NCI-H2171 (cell line): ENCODE data around the gene FARP1.
A peak's percentile ranks its signal among the peaks of the same experiment; 100 is the strongest.

Source experiments
- DNase-seq: peaks from one replicate; lab custom pipeline; 2025; lab: John Stamatoyannopoulos, UW

Gene FARP1

DNA sequence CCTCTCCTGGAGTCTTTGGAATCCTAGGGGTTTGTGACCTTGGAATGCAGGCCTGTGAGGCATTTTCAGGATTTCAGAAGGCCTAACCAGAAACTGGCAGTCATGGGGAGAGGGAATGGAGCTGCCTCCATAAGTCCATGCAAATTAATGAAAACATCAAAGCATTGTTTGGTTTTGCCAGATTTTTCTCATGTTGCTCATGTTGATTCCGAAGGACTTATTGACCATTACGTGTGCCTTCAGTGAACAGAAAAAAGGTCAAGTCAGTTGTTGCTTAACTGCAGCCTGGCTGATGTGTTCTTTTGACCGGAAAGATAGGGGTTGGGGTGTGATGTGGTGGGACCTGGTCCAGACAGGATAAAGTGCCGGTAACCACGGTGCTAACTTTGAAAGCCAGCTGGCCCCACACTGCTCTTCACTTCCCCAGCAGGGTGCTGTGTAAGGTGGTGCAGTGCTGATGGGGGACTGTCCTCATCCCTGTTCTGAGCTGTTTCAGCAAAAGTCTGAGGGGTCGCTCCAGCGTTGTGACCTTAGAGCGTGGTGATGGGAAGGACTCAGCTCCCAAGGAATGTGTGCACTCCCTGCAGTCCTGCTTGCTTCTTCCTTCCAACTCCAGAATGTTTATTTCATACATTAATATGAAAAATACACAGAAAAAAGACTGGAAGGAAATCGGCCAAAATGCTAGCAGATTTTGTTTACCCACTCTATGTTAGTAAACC, 30.7 kb downstream of the FARP1 start:
- DNase-seq: no peak

GRCh38 chr13:98174307-98174706, 31.4 kb downstream of the FARP1 start:
- DNase-seq: no peak

DNA sequence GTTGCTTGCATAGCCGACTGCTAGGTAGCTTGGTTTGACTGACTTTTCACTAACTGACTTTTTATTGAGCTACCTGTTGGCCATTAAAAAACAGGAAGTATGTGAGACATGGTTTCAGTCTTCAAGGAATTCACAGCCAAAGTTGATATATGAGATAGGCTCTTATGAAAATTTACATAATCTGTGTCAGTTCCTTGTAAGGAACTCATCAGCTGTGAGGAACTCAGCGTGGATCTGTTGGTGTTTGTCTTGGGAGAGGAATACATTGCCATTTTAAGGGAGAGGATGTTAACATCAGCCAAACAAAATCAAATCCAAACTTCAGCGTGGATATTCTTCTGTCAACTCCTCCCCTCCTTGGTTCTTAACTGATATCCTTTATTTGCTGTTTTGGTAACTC, 32.1 kb downstream of the FARP1 start:
- no peak for DNase-seq

GRCh38 chr13:98175823-98176222, 32.9 kb downstream of the FARP1 start:
- no peak for DNase-seq

GRCh38 chr13:98176777-98177608, 34.1 kb downstream of the FARP1 start, which contains the start of gene RNF113B:
Gene RNF113B, minus strand, starts transcription at chr13:98177269. Its CDS starts 33 bp downstream, at chr13:98177236.
- DNase-seq: no peak

DNA sequence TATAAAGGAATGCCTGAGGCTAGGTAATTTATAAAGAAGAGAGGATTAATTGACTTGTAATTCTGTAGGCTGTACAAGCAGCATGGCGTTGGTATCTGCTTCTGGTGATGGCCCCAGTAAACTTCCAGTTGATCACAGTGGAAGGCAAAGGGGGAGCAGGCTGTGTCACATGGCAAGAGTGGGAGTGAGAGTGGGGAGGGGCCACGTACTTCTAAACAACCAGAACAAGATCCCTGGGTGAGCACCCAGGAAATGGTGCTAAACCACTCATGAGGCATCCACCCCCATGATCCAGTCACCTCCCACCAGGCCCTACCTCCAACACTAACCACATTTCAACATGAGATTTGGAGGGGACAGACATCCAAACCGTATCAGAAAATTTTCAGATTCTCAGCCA, 37.2 kb downstream of the FARP1 start:
- no peak for DNase-seq

- no peak for DNase-seq
Measured at GRCh38 chr13:98181111-98181815, 38.4 kb downstream of the FARP1 start.

GRCh38 chr13:98182153-98182552, 39.3 kb downstream of the FARP1 start:
- no peak for DNase-seq

DNA sequence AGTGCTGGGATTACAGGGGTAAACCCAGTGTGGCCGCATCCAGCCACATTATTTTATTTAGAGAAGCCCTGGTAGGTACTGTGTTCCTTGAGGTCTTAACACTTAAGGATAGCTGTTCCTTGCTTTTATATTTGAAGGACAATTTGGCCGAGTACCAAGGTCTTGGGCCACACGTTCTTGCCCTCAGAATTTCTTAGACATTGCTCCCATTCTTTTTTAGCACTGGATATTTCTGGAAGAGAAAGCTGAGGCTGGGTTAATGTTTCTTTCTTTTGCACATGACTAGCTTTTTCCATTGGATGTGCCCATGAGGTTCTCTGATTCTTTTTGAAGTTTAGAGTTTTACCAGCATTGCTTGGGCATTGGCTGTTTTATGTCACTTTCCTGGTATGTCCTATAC, 39.7 kb downstream of the FARP1 start:
- DNase-seq: no peak

- no peak for DNase-seq
Measured at GRCh38 chr13:98184792-98185191, 41.9 kb downstream of the FARP1 start.

GRCh38 chr13:98187155-98187964, 44.5 kb downstream of the FARP1 start:
- peak; percentile 43 for DNase-seq

- no peak for DNase-seq
Measured at GRCh38 chr13:98187965-98188261, 45.0 kb downstream of the FARP1 start.

DNA sequence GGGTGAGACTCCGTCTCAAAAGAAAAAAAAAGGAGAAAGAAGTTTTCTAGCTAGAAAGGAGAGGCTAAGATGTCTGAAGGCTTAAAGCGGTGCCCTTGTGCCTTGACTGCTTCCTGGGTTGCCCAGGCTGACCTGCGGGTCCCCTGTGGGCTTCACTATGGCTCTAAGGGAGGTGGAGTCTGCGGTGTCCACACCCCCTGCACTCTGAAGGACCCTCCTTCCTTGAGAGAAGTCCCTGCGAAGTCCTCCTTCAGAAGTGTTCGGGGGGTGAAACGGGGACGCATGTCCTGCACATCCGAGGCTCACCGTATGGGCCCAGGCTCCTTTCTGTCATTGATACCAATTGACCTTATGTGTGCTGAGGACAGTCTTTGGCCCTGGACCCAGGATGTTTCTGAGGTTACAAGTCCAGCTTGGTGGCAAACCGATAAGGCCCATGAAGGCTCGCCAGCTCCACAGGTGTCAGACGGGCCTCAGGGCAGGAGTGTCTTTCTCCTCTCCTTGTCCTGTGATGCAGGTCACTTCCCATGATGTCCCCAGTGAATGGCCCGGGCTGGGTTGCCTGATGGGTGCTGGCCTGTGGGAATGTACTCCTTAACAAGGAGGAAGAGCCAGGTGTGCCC, 45.8 kb downstream of the FARP1 start:
- DNase-seq: no peak

DNA sequence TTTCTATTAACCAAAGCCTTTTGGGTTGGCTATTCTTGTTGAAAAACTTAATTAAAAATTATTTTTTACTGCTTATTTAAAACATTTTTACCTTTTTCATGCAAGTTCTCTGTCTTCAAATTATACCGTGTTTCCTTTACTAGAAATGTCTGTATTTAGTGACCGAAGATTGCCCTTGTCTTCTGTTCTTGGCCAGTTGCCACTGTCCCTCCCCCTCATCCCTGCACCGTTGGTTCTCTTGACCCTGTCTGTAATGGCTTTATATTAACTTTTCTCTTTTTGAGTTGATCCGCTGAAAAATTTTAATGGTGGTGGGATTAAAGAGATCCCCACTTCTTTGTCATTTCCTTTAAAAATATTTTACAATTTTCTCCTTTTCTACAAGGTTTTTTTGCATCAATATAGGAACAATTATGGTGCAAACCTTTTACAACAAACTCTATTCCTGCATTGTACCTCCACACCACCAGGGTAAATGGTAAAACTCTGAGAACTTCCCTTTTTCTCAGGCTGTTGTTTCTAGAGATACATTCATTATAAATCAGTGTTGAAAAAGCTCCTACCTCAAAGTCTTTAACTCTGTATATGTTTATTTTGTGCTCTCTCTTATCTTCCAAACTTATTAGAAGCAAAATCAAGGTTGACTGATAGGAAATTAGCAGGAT, 47.1 kb downstream of the FARP1 start:
- no peak for DNase-seq

GRCh38 chr13:98190889-98191444, 48.1 kb downstream of the FARP1 start:
- DNase-seq: no peak

DNA sequence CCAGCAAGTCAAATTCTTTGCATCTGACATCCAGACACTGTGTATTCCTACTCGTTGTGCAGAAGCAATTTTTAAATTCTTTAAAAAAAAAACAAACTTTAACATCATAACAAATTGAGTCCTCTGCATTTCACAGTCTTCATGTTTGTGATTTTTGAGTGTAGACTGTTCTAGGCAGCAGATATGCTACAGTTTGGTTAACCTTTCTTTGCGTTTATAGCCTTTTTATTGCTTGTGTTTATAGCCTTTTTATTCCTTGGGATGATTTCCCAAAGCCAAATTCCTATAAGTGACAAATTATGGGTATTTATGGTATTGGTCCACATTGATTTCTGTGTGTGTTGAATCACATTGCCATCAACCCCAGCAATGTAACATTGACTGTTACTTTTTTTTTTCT, 49.1 kb downstream of the FARP1 start:
- no peak for DNase-seq

DNA sequence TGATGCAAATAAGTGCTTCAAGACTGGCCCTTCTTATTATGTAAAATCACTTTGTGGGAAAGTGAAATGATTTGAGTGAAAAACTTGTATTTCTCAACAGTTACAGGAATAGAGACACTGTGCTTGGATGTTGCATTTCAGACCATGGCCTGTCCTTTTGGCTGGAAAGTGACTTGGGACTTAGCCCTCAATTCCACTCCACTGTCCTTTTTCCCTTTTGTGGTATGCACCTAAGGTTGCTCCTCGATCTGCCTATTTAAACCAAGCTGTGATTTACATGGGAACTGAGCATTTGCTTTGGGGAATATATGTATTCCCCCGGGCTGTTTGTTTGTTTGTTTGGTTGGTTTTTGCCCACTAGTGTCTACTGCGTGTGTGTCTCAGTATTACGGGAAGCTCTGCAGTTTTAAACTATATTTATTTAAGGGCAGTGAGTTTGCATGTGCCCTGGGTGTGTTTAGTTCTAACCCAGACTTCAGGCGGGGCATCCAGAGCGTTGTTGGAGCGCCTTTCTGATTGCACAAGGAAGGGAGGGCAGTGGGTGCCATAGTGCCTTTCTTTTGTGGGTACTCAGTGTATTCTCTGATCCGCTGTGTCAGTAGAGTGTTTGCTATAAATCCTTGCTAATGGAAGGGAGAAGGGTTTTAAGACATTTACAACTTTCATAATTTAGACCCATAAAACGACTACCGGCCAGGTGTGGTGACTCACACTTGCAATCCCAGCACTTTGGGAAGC, 52.3 kb downstream of the FARP1 start:
- no peak for DNase-seq

- DNase-seq: no peak
Measured at GRCh38 chr13:98198683-98199082, 55.8 kb downstream of the FARP1 start.

DNA sequence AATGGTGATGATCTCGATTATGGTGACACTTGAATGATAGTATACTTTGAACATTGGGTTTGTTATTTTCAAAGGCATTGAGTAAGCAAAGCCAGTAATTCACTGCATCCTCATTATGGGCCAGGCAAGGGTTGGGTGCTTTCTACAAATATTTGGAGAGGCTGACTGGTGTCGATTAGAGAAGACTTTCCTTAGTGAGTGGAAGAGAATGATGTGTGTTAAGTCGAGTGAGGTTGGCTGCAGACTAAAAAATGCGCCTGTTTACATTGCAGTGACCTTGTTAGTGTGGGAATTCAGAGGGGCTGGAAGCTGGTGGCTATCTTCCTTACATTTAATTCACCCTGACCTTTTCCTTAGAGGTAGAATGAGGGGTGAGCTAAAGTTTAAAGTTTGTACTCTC, 56.6 kb downstream of the FARP1 start:
- DNase-seq: no peak
